Suprapubic skin (tissue), 4 donors: ENCODE data around the gene DAW1. TPM values are rescaled to one million over a fixed set of nuclear protein-coding genes. Genes with fewer than 3 reads are reported as not detected.

Experiments used
- DNase-seq, 2 donors: peaks; one replicate each; pipeline ENCODE4 v3.0.0-alpha.2; 2019; ENCODE audit warnings: low spot score in 2 of 2
- H3K27ac ChIP-seq: fragments of 200-600 bp; sonication (generic); one replicate; pipeline ENCODE4 v1.5.1; 2019
- H3K27me3 ChIP-seq: fragments of 200-600 bp; sonication (generic); one replicate; pipeline ENCODE4 v1.5.1; 2019
- H3K36me3 ChIP-seq: fragments of 200-600 bp; sonication (generic); one replicate; pipeline ENCODE4 v1.5.1; 2019
- H3K4me1 ChIP-seq: fragments of 200-600 bp; sonication (generic); one replicate; pipeline ENCODE4 v1.5.1; 2019
- H3K4me3 ChIP-seq: fragments of 200-600 bp; sonication (generic); one replicate; pipeline ENCODE4 v1.5.1; 2019; ENCODE audit warnings: mild to moderate bottlenecking
- H3K9me3 ChIP-seq: fragments of 200-600 bp; sonication (generic); one replicate; pipeline ENCODE4 v1.5.1; 2019
- CTCF ChIP-seq, 2 donors: fragments of 200-600 bp in 1 of 2; fragments of 450-650 bp in 1 of 2; sonication (generic) in 1 of 2; IDR thresholded peaks; one replicate each; pipeline ENCODE4 v1.5.1; 2016 to 2019; ENCODE audit warnings: antibody characterized with exemption in 2 of 2, mild to moderate bottlenecking in 1 of 2, moderate library complexity in 1 of 2
- EP300 ChIP-seq: sonication (generic); formaldehyde crosslinking; IDR thresholded peaks from one replicate; pipeline ENCODE4 v1.6.1; 2017; ENCODE audit warnings: antibody characterized with exemption
- POLR2A ChIP-seq, 2 donors: fragments of 450-650 bp; IDR thresholded peaks; one replicate each; pipeline ENCODE4 v1.6.1; 2017; ENCODE audit warnings: antibody characterized with exemption in 2 of 2, mild to moderate bottlenecking in 2 of 2, moderate library complexity in 2 of 2
- POLR2AphosphoS5 ChIP-seq, 3 donors: sonication (generic); formaldehyde crosslinking; IDR thresholded peaks; one replicate each; pipeline ENCODE4 v1.6.1; 2017; ENCODE audit warnings: antibody characterized with exemption in 3 of 3
- WGBS: methylation state at CpG from one replicate; pipeline ENCODE4 v1.1.5; 2018; 5-methylcytosine and 5-hydroxymethylcytosine counted together
- total RNA-seq, 4 donors: library from RNA; depleted of rRNA; stranded (reverse); fragments of >200 nt; gene quantifications; one replicate each; pipeline ENCODE4 v1.1.0, GENCODE V29; 2016

The DAW1 gene
- total RNA-seq, 4 donors from 2014 or later, result 1.1 TPM; not detected in 3

- Histone ChIP-seq H3K36me3 (no peaks in the 10 kb centered on the region), H3K27ac (no peak overlapping the region), H3K27me3 (no peaks in the 10 kb centered on the region), H3K4me1 (peaks cover 3% of the 10 kb centered on the region), H3K4me3 (no peak overlapping the region), H3K9me3 (no peaks in the 10 kb centered on the region)
- DNase-seq, result no peak
- 78% methylated on average over 4 of the region's 4 CpGs for WGBS
- TF ChIP-seq CTCF (IDR thresholded peaks at IDR 0.05) (no peak), EP300 (no peak), POLR2A (IDR thresholded peaks at IDR 0.05) (no peak), POLR2AphosphoS5 (IDR thresholded peaks at IDR 0.05) (no peak)
These were observed 14.7 kb downstream of the DAW1 start for GRCh38 chr2:227886149-227886548.

- Histone ChIP-seq H3K4me3 (no peak overlapping the region), H3K27ac (no peak overlapping the region), H3K36me3 (no peaks in the 10 kb centered on the region), H3K9me3 (no peaks in the 10 kb centered on the region), H3K4me1 (peaks cover 3% of the 10 kb centered on the region), H3K27me3 (no peaks in the 10 kb centered on the region)
- 38% methylated on average over 5 of the region's 5 CpGs for WGBS
- no peak for DNase-seq
- no peak for TF ChIP-seq POLR2A (IDR thresholded peaks at IDR 0.05)
These were observed 16.9 kb downstream of the DAW1 start for GRCh38 chr2:227888289-227888688.

GRCh38 chr2:227889336-227889735, 17.9 kb downstream of the DAW1 start:
- no peak for DNase-seq
- Histone ChIP-seq H3K4me1 (peaks cover 3% of the 10 kb centered on the region), H3K9me3 (no peaks in the 10 kb centered on the region), H3K27me3 (no peaks in the 10 kb centered on the region), H3K36me3 (no peaks in the 10 kb centered on the region), H3K4me3 (no peak overlapping the region), H3K27ac (no peak overlapping the region)
- TF ChIP-seq POLR2A (IDR thresholded peaks at IDR 0.05), result no peak
- no peak for TF ChIP-seq EP300
- no peak for TF ChIP-seq POLR2AphosphoS5 (IDR thresholded peaks at IDR 0.05)
- TF ChIP-seq CTCF (IDR thresholded peaks at IDR 0.05), result no peak
- 73% methylated on average over 5 of the region's 5 CpGs for whole genome bisulfite sequencing

GRCh38 chr2:227890495-227891079, 19.2 kb downstream of the DAW1 start:
- Histone ChIP-seq H3K36me3 (no peaks in the 10 kb centered on the region), H3K27ac (no peak overlapping the region), H3K4me3 (no peak overlapping the region), H3K9me3 (no peaks in the 10 kb centered on the region), H3K4me1 (peaks cover 3% of the 10 kb centered on the region), H3K27me3 (peaks cover 2% of the 10 kb centered on the region)
- TF ChIP-seq POLR2A (IDR thresholded peaks at IDR 0.05) (no peak), EP300 (no peak), POLR2AphosphoS5 (IDR thresholded peaks at IDR 0.05) (no peak), CTCF (IDR thresholded peaks at IDR 0.05) (peak in 1 of 2 donors; percentile 39)
- DNase-seq, result no peak
- WGBS, result under 1% methylated on average over 2 of the region's 2 CpGs

GRCh38 chr2:227891673-227892072, 20.2 kb downstream of the DAW1 start:
- Histone ChIP-seq H3K27ac (no peak overlapping the region), H3K27me3 (peaks cover 2% of the 10 kb centered on the region), H3K36me3 (no peaks in the 10 kb centered on the region), H3K4me1 (peaks cover 3% of the 10 kb centered on the region), H3K9me3 (no peaks in the 10 kb centered on the region), H3K4me3 (no peak overlapping the region)
- TF ChIP-seq CTCF (IDR thresholded peaks at IDR 0.05) (no peak), POLR2AphosphoS5 (IDR thresholded peaks at IDR 0.05) (no peak), EP300 (no peak), POLR2A (IDR thresholded peaks at IDR 0.05) (no peak)
- DNase-seq, result no peak
- WGBS, result 88% methylated on average over 2 of the region's 2 CpGs

- no peak overlapping the region for H3K4me3 ChIP-seq
- H3K27me3 ChIP-seq, result peaks cover 3% of the 10 kb centered on the region
- H3K36me3 ChIP-seq, result no peaks in the 10 kb centered on the region
- no peaks in the 10 kb centered on the region for H3K4me1 ChIP-seq
- no peaks in the 10 kb centered on the region for H3K9me3 ChIP-seq
- no peak overlapping the region for H3K27ac ChIP-seq
- 78% methylated on average over 2 of the region's 2 CpGs for WGBS
- TF ChIP-seq POLR2A (IDR thresholded peaks at IDR 0.05) (no peak), POLR2AphosphoS5 (IDR thresholded peaks at IDR 0.05) (no peak)
- DNase-seq, result no peak
These were observed 31.9 kb downstream of the DAW1 start for GRCh38 chr2:227903381-227903780.
